Left cardiac atrium (tissue), 4 donors: ENCODE results near the gene NOD1. TPM values are rescaled to one million over a fixed set of nuclear protein-coding genes. Genes with fewer than 3 reads are reported as not detected.
"Not testable (repeated sequence)": the region's sequence is repeated elsewhere in the genome, so short reads cannot be mapped to it uniquely, and the experiment has no call there.

Experiments
- ATAC-seq, 2 donors: fragments of 200-7000 bp; cut with Tn5 transposase; one replicate each; pipeline ENCODE4 v1.9.1; 2020; ENCODE audit warnings: mild to moderate bottlenecking in 2 of 2, moderate library complexity in 2 of 2
- DNase-seq: peaks from one replicate; pipeline ENCODE4 v3.0.0-alpha.2; 2020
- intact Hi-C, 2 donors: fragments of 100-400 bp; cut with DNase I; formaldehyde crosslinking; loops; one replicate each; pipeline versions ENCODE4 v1.14.1 to v1.15.1; 2022 to 2023
- total RNA-seq, 2 donors: library from RNA; stranded (reverse); fragmentation: NEBNext Ultra II Directional; extraction: Animal tissue kit (Norgen Biotek cat#: 25700); gene quantifications; one replicate each; pipeline ENCODE4 v1.2.1, GENCODE V29; 2021
- donor health status: DM: no; HTN: yes; CAD: no.
- donor health status: DM: no; HTN: yes; CAD: no; lungs with severe emphysema.
- donor health status: DM: yes; HTN: yes; CAD: no.
- donor health status: Dilated cardiomyopathy.

NOD1 gene
- total RNA-seq, 2 donors from 2014 or later: 10.6 to 18.1 TPM

DNA sequence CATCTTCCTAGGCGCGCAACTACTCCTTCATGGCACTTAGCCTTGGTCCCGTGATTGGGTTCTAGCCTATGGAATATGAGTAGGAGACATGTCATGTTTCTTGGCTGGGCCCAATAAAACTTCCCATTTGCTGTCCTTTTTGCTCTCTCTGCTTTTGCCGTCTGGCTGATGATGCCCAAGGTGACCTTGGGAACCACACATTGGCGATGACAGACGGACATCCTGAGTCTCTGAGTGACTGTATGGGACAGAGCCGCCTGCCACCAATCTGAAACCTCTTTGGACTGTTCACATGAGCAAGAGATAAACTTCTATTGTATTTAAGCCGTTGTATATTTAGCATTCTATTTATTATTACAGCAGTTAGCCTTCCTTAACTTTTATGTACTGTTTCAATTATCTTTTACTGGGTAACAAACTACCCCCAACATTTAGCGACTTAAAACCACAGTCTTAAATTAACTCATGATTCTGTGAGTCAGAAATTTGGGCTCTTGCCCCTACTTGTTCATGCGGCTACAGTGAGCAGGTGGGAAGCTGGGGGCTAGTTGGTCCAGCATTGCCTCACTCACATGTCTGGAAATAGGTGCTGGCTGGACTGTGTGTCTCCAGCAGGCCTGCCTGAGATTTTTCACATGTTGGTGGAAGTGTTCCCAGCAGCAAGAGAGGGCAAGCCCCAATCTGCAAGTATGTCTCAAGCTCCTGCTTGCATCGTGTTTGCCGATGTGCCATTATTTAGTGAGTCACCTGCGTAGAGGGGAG is 71.7 kb downstream of the NOD1 start:
- intact Hi-C loops: no loop called here
- ATAC-seq (peak in 1 of 2 donors; percentile 34), DNase-seq (no peak)

DNA sequence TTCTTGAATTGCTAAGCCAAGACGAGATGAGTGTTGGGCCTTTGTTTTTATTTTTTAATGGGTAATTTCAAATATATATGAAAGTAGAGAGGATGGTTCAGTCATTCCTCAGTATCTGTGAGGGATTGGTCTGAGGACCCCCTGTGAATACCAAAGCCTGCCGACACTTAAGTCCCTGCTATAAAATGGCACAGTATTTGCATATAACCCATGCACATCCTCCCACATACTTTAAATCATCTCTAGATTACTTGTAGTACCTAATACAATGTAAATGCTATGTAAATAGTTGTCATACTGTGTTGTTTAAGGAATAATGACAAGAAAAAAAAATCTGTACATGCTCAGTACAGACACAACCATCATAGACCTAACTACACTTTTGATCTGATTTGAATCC is 73.4 kb downstream of the NOD1 start:
- DNase-seq (no peak), ATAC-seq (no peak)
- intact Hi-C loops: no loop called here

DNA sequence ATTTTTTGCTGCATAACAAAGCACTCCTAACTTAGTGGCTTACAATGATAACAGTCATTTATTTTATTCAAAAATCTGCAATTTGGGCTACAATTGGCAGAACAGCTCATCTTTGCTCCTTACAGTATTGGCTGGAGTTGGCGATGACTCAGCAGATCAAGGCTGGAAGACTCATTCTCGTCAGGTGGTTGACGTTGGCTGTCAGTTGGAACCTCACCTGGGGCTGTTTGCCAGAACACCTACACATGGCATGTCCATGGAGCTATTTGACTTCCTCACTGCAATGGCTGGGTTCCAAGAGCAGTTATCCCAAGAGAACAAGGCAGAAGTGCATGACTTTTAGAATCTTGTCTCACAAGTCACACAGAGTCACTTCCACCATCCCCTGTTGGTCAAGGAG is 75.1 kb downstream of the NOD1 start:
- ATAC-seq (no peak), DNase-seq (no peak)
- intact Hi-C loops: no loop called here

DNA sequence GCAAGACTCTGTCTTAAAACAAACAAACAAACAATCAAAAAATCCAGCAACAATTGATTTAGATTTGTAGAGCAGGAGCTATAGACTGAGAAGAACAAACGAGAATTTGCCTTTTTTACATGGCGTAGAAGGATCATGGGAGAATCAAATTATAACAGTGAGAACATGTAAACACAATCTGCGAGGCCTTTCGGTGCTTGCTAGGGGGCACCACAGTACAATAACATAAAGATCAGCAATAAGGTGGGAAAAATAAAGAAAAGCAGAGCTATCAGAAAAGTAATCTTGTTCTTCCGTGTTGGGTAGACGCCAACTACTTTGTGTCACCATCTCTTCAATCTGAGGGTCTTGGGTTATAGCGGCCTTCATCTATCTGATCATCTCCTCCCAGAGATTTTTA is 82.2 kb downstream of the NOD1 start:
- DNase-seq (no peak), ATAC-seq (no peak)
- intact Hi-C loops: no loop called here

DNA sequence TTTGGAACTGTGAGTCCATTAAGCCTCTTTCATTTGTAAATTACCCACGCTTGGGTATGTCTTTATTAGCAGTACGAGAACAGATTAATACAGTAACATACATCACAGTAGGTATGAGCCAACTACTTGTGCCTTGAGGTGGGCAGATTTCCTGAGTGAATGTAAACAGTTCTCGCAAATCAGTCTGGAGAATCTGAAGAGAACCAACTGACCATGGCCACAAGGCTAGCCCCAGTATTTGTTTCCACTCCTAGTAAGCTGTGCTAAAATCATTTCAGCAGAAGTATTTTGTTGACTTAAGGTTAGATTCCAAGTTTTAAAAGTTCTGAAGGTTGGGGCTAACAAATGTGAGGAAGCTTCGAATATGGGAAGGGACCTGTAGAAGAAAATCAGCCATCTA is 82.9 kb downstream of the NOD1 start:
- intact Hi-C loops: no loop called here
- ATAC-seq (no peak), DNase-seq (no peak)

DNA sequence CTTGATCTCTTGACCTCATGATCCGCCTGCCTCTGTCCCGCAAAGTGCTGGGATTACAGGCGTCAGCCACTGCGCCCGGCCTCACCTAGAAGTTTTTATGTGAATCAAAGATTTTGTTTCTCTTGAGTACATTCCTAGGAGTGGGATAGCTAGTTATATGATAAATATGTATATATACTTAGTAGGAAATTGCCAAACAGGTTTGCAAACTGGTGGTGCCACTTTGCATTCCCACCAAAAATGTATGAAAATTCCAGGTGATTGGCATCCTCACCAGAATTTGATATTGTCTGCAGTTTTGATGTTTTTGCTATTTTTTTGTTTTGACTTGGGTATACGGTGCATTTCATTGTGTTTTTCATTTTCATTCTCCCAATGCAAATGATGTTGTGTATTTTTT is 86.8 kb downstream of the NOD1 start:
- no peak for DNase-seq
- no peak for ATAC-seq
- intact Hi-C loops: no loop called here

DNA sequence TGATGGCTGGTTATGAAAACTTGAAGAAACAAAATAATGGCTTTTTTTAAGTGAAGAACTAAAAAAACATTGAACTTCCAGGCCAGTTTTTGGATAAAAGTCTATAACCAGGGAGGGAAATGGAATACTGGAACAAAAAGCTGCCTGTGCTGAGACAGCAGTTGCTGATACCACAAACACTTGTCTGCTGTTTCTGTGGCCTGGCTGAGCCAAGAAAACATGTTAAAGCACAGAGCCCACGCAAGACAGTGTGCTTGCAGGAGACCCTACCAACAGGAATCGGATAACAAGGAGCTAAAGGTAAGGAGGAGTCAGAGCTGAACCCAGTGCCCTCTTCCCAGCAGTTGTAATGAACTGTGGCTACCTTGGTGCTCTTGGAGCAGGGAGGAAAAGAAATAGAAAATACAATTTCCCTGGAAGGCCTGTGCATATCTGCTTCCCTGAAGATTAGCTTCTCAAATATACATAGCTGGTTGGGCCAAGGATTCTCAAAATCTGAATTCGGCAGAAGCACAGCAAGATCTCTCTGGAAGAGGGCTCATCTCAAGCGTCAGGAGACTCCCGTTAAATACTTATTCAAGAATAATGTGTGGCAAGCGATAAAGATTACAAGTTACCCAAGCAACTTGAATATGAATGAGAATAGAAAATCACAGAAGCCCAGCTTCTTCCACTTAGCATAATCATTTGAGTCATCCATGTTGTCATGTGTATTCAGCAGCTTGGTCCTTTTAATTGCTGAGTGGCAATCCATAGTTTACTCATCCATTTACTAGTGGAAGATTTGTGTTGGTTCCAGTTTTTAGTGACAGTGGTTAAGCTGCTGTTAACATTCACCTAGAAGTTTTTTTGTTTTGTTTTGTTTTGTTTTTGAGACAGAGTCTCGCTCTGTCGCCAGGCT is 87.6 kb downstream of the NOD1 start:
- DNase-seq (no peak), ATAC-seq (no peak)
- intact Hi-C loops: no loop called here

DNA sequence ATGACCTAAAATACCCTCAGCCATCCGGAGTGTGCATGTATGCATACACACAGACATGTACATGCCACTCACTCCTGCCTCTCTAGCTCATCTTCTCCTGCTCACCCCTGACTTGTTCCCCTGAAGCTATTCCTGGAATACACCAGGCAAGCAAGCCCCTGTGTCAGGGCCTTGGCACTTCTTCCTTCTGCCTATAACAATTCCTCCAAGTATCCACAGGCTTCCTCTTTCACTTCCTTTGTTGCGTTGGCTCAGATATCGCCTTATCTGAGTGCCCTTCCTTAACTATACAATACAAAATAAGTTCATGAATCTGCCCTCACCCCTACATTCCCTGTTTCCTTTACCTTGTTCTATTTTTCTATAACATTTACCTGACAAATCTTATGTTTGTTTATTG is 88.8 kb downstream of the NOD1 start:
- ATAC-seq (peak in 1 of 2 donors; percentile 32), DNase-seq (no peak)
- intact Hi-C loops: no loop called here

DNA sequence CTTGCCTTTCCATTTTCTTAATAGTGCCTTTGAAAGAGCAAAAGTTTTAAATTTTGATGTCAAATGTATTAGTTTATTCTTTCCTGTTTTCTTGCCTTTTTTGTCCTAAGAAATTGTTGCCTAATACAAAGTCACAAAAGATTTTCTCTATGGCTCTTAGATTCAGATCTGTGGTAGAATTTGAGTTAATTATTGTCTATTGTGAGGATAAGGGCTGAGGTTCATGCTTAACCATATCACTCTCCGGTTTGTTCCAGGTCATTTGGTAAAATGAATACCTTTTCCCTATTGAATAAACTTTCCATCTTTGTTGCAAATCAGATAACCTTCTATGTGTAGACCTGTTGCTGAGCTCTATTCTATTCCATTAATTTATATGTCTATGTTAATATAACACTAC is 96.0 kb downstream of the NOD1 start:
- ATAC-seq: no peak
- no peak for DNase-seq
- intact Hi-C loops: no loop called here

DNA sequence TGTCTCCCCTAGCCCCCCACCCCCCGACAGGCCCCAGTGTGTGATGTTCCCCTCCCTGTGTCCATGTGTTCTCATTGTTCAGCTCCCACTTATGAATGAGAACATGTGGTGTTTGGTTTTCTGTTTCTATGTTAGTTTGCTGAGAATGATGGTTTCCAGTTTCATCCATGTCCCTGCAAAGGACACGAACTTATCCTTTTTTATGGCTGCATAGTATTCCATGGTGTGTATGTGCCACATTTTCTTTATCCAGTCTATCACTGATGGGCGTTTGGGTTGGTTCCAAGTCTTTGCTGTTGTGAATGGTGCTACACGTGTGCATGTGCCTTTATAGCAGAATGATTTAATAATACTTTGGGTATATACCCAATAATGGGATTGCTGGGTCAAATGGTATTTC is 97.8 kb downstream of the NOD1 start:
- intact Hi-C loops: not testable (repeated sequence)

DNA sequence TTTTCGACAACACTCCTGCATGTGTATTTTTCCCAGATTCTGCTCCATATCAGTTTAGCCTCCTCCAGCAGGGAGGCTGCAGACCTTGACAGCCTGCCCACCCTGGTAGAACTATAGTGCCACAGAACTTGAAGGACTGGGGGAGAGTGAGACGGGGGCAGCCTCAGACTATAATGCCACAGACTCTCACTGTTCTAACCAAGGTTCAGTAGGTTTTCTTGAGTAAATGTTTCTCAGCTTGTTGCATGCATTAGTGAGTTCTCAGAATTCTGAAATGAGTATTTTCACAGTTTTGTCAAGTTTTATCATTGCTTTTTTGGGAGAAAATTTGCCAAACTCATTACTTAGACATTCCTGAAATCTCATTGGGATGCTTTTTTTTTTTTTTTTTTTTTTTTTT is 98.3 kb downstream of the NOD1 start:
- intact Hi-C loops: no loop called here
- DNase-seq (no peak), ATAC-seq (no peak)

More for the DNA sequence above, 97.8 kb downstream of the NOD1 start:
- ATAC-seq, DNase-seq: not testable (repeated sequence)

DNA sequence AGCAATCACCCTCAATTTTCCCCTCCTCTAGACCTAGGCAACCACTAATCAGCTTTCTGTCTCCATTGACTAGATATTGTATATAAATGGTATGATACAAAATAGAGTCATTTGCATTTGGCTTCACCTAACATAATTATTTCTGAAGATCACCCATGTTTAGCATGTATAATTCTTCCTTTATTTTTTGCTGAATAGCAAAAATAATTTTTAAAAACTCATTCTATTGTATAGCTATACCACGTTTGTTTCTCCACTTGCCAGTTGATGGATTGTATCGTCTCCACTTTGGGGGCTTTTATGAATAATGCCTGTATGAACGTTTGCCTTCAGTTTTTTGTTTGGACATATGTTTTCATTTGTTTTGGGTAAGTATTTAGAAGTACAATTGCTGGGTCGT is 98.8 kb downstream of the NOD1 start:
- intact Hi-C loops: no loop called here
- ATAC-seq: no peak
- no peak for DNase-seq

DNA sequence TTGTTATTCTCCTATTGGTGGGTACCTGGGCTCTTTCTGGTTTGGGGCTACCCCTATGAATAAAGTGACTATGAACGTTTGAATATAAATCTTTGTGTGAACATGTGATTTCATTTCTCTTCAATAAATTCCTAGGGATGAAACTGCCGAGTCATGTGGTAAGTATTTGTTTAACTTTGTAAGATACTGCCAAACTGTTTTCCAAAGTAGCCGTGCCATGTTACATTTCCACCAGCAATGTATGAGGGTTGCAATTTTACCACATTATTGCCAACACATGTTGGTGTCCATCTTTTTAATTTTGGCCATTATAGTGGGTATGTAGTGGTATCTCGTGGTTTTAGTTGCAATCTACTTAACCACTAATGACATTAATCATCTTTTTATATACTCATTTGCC is 99.5 kb downstream of the NOD1 start:
- ATAC-seq (no peak), DNase-seq (no peak)
- intact Hi-C loops: no loop called here

DNA sequence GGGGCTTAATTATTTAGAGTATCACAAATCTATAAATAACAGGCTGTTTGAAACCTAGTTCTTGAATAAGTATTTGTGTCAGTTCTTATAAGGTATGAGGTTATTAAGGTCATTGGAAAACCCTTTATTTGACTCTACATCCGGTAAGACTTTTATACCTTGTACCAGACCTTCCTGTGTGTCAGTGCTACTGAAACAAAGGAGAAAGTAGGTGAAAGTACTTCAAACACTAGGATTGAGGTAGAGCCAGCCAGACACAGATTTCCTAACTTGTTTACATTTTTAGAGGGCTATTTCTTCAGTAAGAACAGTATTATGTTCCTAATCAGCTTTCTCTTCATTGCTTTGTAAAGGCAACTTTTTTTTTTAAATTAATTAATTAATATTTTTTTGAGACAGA is 100.3 kb downstream of the NOD1 start:
- ATAC-seq (no peak), DNase-seq (no peak)
- intact Hi-C loops: no loop called here

Other genes starting within 250 kb of the NOD1 start
- 10 to 100 TPM in 1 of 2 donors, 1 to 10 TPM in 1; 7.7 to 10.2 TPM for gene ZNRF2, start 194.2 kb downstream of the NOD1 start, total RNA-seq
- gene GGCT, start 26.0 kb upstream of the NOD1 start, total RNA-seq: 10 to 100 TPM; 22.0 to 31.7 TPM
- gene GARS1, start 116.1 kb upstream of the NOD1 start, total RNA-seq: 10 to 100 TPM; 38.8 to 62.0 TPM
- gene CRHR2, start 203.7 kb upstream of the NOD1 start, total RNA-seq: under 1 TPM; 0.16 to 0.44 TPM